NCI-H1092 treated with DMSO at 0.1 percent for 48 hours (cell line): ENCODE data around the gene DNMT1.
"Not testable (repeated sequence)": the region's sequence is repeated elsewhere in the genome, so short reads cannot be mapped to it uniquely, and the experiment has no call there.

Experiments used
- DNase-seq: peaks from one replicate; lab custom pipeline; 2025; lab: John Stamatoyannopoulos, UW

Gene DNMT1

GRCh38 chr19:10220695-10221094, 25.9 kb upstream of the DNMT1 start:
- no peak for DNase-seq

GRCh38 chr19:10219678-10220077, 24.9 kb upstream of the DNMT1 start:
- DNase-seq, result no peak

- no peak for DNase-seq
These were observed 22.3 kb upstream of the DNMT1 start for GRCh38 chr19:10217085-10217484.

- no peak for DNase-seq
These were observed 20.0 kb upstream of the DNMT1 start for GRCh38 chr19:10214784-10215183.

GRCh38 chr19:10211691-10212090, 16.9 kb upstream of the DNMT1 start:
- DNase-seq, result no peak

- DNase-seq, result no peak
These were observed 16.3 kb upstream of the DNMT1 start for GRCh38 chr19:10211061-10211460.

- DNase-seq, result no peak
These were observed 14.6 kb upstream of the DNMT1 start for GRCh38 chr19:10209315-10209714.

GRCh38 chr19:10207026-10207425, 12.3 kb upstream of the DNMT1 start:
- DNase-seq, result no peak

GRCh38 chr19:10206226-10206885, 11.6 kb upstream of the DNMT1 start:
- no peak for DNase-seq

- no peak for DNase-seq
These were observed 10.9 kb upstream of the DNMT1 start for GRCh38 chr19:10205636-10206035.

- no peak for DNase-seq
These were observed 8.9 kb upstream of the DNMT1 start for GRCh38 chr19:10203686-10204085.

- DNase-seq, result no peak
These were observed 6.4 kb upstream of the DNMT1 start for GRCh38 chr19:10201176-10201575.

- DNase-seq, result not testable (repeated sequence)
These were observed 5.3 kb upstream of the DNMT1 start for GRCh38 chr19:10200101-10200500.

- not testable (repeated sequence) for DNase-seq
These were observed 4.3 kb upstream of the DNMT1 start for GRCh38 chr19:10198889-10199644.

GRCh38 chr19:10195199-10195519, 406 bp upstream of the DNMT1 start:
- DNase-seq, result no peak

GRCh38 chr19:10193790-10194499, 808 bp downstream of the DNMT1 start:
- no peak for DNase-seq

- DNase-seq, result no peak
These were observed 1.8 kb downstream of the DNMT1 start for GRCh38 chr19:10192922-10193321.

- DNase-seq, result no peak
These were observed 3.4 kb downstream of the DNMT1 start for GRCh38 chr19:10191347-10191746.

GRCh38 chr19:10190026-10190425, 4.7 kb downstream of the DNMT1 start:
- no peak for DNase-seq

GRCh38 chr19:10189616-10190015, 5.1 kb downstream of the DNMT1 start:
- DNase-seq, result no peak

GRCh38 chr19:10187315-10187714, 7.4 kb downstream of the DNMT1 start:
- DNase-seq, result no peak

- DNase-seq, result no peak
These were observed 10.1 kb downstream of the DNMT1 start for GRCh38 chr19:10184636-10185035.

GRCh38 chr19:10183926-10184325, 10.8 kb downstream of the DNMT1 start:
- no peak for DNase-seq
